ENCODE measurements around the gene PUSL1.

- no peak for TF ChIP-seq CTCF (IDR thresholded peaks at IDR 0.05)
- no peak for TF ChIP-seq POLR2A (IDR thresholded peaks at IDR 0.05)
Measured at GRCh38 chr1:1338278-1338677, 29.9 kb downstream of the PUSL1 start.

All from lower leg skin (tissue), 3 donors.